OCI-LY7 (cell line): Measurements from ENCODE around the gene CRYGD. TPM values are rescaled to one million over a fixed set of nuclear protein-coding genes. Genes with fewer than 3 reads are reported as not detected.

Experiments used
- BruUV-seq: library from RNA; stranded (reverse); fragments of 400-500 nt; replicated peaks from 2 replicates; lab custom pipeline; 2021; lab: Mats Ljungman, UMichigan
- CTCF ChIA-PET: fragments of 300-600 bp; sonication (Branson Sonifier 250); formaldehyde crosslinking; loops from one replicate; lab custom pipeline; 2022; ENCODE audit warnings: antibody characterized with exemption; ENCODE audit not compliant: unreplicated experiment; lab: Charles Lee
- POLR2A ChIA-PET: fragments of 300-600 bp; sonication (Branson Sonifier 250); formaldehyde crosslinking; loops from one replicate; lab custom pipeline; 2022; ENCODE audit warnings: antibody characterized with exemption; lab: Charles Lee
- DNase-seq: peaks from one replicate; pipeline ENCODE4 v3.0.0-alpha.2; 2015; ENCODE audit warnings: low spot score
- H2AFZ ChIP-seq: fragments of 200-600 bp; sonication (generic), shearing (Covaris generic); 2 replicates; pipeline ENCODE4 v1.6.1; 2014; ENCODE audit warnings: mild to moderate bottlenecking, antibody characterized with exemption, low read length, moderate library complexity
- H3K27ac ChIP-seq: fragments of 200-600 bp; sonication (generic); 2 replicates; pipeline ENCODE4 v1.5.1; 2014; ENCODE audit warnings: mixed run types, low read depth, mild to moderate bottlenecking, moderate library complexity, low read length, inconsistent platforms; ENCODE audit not compliant: poor library complexity, severe bottlenecking
- H3K36me3 ChIP-seq: fragments of 200-600 bp; sonication (generic); 2 replicates; pipeline ENCODE4 v1.6.1; 2014; ENCODE audit warnings: mild to moderate bottlenecking, antibody characterized with exemption, low read length, moderate library complexity, mixed read lengths; ENCODE audit not compliant: insufficient read depth
- H3K4me1 ChIP-seq: fragments of 200-600 bp; sonication (generic); 2 replicates; pipeline ENCODE4 v1.5.1; 2014; ENCODE audit warnings: mild to moderate bottlenecking, low read length; ENCODE audit not compliant: insufficient read depth, poor library complexity, severe bottlenecking
- H3K4me2 ChIP-seq: fragments of 200-600 bp; sonication (generic); 2 replicates; pipeline ENCODE4 v1.6.1; 2014; ENCODE audit warnings: mild to moderate bottlenecking, low read length
- H3K4me3 ChIP-seq: fragments of 200-600 bp; sonication (generic); 2 replicates; pipeline ENCODE4 v1.5.1; 2014; ENCODE audit warnings: mild to moderate bottlenecking, low read depth, low read length; ENCODE audit not compliant: poor library complexity, severe bottlenecking
- H3K79me2 ChIP-seq: fragments of 200-600 bp; sonication (generic); 2 replicates; pipeline ENCODE4 v1.6.1; 2016; ENCODE audit warnings: low read depth, mild to moderate bottlenecking, low read length, moderate library complexity, mixed read lengths; ENCODE audit not compliant: insufficient read depth
- H3K9me2 ChIP-seq: fragments of 200-600 bp; sonication (generic); 2 replicates; pipeline ENCODE4 v1.6.1; 2016; ENCODE audit warnings: mild to moderate bottlenecking, low read length, mixed read lengths; ENCODE audit not compliant: insufficient read depth
- H3K9me3 ChIP-seq: fragments of 200-600 bp; sonication (generic); 2 replicates; pipeline ENCODE4 v1.6.1; 2014; ENCODE audit warnings: mild to moderate bottlenecking, mixed run types, low read length, mixed read lengths
- H4K20me1 ChIP-seq: fragments of 200-600 bp; sonication (generic); 2 replicates; pipeline ENCODE4 v1.6.1; 2014; ENCODE audit warnings: mild to moderate bottlenecking, antibody characterized with exemption, low read length, moderate library complexity, mixed read lengths; ENCODE audit not compliant: insufficient read depth
- EZH2phosphoT487 ChIP-seq: fragments of 200-600 bp; sonication (generic); IDR thresholded peaks from 2 replicates; pipeline ENCODE4 v1.6.1; 2018; ENCODE audit warnings: low read depth, borderline replicate concordance, mild to moderate bottlenecking, mixed run types, antibody characterized with exemption, low read length, moderate library complexity, mixed read lengths
- intact Hi-C: fragments of 100-400 bp; cut with micrococcal nuclease; formaldehyde crosslinking; loops from one replicate; pipeline ENCODE4 v1.10.0; 2022; ENCODE audit not compliant: unreplicated experiment
- total RNA-seq, 2 experiments: library from RNA; depleted of rRNA in 1 of 2; stranded (reverse); fragments of >200 nt in 1 of 2; shearing (Covaris generic) in 1 of 2; gene quantifications; 2 replicates each; pipeline ENCODE4 v1.2.3, GENCODE V29; 2014 to 2022
- TF ChIP-seq, protein P1 (sequence below): fragments of 200-600 bp; sonication (generic); conservative IDR thresholded peaks from 2 replicates; pipeline ENCODE4 v1.5.1; 2014; ENCODE audit warnings: mild to moderate bottlenecking, antibody characterized with exemption, low read length, moderate library complexity, mixed read lengths

The CRYGD gene
- total RNA-seq, 2 experiments from 2014 or later = not detected

DNA sequence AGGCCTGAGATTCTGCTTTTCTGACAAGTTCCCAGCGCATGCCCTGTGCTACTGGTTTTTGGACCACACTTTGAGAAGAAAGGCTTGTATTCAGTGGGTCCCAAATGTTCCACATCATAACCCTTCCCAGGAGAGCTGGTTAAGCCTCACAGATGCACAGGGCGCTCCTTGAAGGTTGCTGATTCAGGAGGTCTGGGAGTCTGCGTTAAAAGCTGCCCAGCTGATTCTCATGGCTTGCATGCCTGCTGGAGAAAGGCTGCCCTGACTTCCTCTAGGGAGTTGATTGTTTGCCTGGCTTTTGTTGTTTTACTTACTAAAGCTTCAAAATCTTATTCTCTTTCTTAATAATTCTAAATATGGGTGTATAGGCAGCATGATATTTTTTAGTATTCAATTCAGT is 20.7 kb downstream of the CRYGD start:
- Histone ChIP-seq H3K4me3 (no peak overlapping the region), H3K9me2 (no peaks in the 10 kb centered on the region), H2AFZ (no peak overlapping the region), H3K4me2 (no peak overlapping the region), H3K79me2 (no peaks in the 10 kb centered on the region), H4K20me1 (no peaks in the 10 kb centered on the region), H3K4me1 (no peaks in the 10 kb centered on the region), H3K9me3 (no peaks in the 10 kb centered on the region), H3K36me3 (no peaks in the 10 kb centered on the region), H3K27ac (no peak overlapping the region)
- POLR2A ChIA-PET = no interaction called here
- no peak for DNase-seq
- CTCF ChIA-PET = no interaction called here
- TF ChIP-seq, protein P1, sequence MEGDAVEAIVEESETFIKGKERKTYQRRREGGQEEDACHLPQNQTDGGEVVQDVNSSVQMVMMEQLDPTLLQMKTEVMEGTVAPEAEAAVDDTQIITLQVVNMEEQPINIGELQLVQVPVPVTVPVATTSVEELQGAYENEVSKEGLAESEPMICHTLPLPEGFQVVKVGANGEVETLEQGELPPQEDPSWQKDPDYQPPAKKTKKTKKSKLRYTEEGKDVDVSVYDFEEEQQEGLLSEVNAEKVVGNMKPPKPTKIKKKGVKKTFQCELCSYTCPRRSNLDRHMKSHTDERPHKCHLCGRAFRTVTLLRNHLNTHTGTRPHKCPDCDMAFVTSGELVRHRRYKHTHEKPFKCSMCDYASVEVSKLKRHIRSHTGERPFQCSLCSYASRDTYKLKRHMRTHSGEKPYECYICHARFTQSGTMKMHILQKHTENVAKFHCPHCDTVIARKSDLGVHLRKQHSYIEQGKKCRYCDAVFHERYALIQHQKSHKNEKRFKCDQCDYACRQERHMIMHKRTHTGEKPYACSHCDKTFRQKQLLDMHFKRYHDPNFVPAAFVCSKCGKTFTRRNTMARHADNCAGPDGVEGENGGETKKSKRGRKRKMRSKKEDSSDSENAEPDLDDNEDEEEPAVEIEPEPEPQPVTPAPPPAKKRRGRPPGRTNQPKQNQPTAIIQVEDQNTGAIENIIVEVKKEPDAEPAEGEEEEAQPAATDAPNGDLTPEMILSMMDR = no peak
- TF ChIP-seq EZH2phosphoT487 = no peak
- intact Hi-C loops = no loop called here
- no TSS peak for BruUV-seq

DNA sequence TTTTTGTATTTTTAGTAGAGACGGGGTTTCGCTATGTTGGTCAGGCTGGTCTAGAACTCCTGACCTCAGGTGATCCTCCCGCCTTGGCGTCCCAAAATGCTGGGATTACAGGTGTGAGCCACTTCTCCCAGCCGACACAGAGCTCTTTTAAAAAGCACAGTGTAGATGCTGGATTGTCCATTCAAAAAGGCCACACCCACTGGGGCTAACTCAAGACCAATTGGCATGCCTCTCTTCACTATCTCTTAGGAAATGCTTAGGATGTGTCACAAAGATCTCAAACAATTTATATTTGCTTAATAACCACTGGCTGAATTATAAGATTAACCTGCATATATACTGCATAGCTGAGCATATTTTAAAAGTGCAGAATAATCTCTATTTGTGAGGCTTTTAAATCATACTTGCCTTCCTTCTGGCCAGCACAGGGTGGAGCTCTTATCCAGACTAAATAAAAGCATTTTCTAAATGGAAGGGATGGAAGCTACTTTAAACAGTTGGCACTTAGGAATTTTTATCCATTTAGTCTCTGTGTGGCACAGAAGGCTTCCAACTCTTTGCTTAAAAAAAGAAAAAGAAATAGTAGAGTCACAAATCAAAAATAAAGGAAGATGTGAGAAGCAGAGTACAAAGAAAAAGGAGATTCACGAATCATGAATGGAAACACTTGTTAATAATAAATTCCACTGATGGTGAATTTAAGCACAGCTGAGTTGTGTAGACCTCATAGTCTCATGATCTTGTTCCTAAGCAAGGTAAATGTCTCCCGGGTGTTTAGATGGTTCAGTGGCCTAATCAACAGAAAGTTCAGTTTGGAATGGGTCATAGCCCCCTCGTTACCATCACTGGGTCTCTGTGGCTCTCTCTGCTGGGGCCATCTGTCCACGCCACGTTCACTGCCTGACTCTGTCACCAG is 22.4 kb downstream of the CRYGD start:
- Histone ChIP-seq H3K4me2 (no peak overlapping the region), H3K9me3 (no peaks in the 10 kb centered on the region), H3K27ac (no peak overlapping the region), H3K36me3 (no peaks in the 10 kb centered on the region), H2AFZ (no peak overlapping the region), H3K79me2 (no peaks in the 10 kb centered on the region), H4K20me1 (no peaks in the 10 kb centered on the region), H3K4me3 (no peak overlapping the region), H3K4me1 (no peaks in the 10 kb centered on the region), H3K9me2 (no peaks in the 10 kb centered on the region)
- ChIA-PET POLR2A (interaction anchor here (0.6 to 1.0 kb wide), 2 partner anchors 23 to 363 kb away, joined by 3 read pairs; no protein-coding TSS in a partner anchor), CTCF (no interaction called here)
- TF ChIP-seq EZH2phosphoT487 = no peak
- TF ChIP-seq, protein P1 = peak; percentile 45; the same call in 1 of the 2 replicates
- no peak for DNase-seq
- no TSS peak for BruUV-seq
- intact Hi-C loops = no loop called here
